KMS-11 (cell line): ENCODE measurements around the gene BLACAT1.
"Not testable (repeated sequence)": the region's sequence is repeated elsewhere in the genome, so short reads cannot be mapped to it uniquely, and the experiment has no call there.

Source experiments
- H2AFZ ChIP-seq: fragments of 200-600 bp; sonication (generic); 2 replicates; pipeline ENCODE4 v1.6.1; 2016; ENCODE audit warnings: antibody characterized with exemption, mixed run types, low read depth
- H3K27ac ChIP-seq: fragments of 200-600 bp; sonication (generic); 2 replicates; pipeline ENCODE4 v1.6.1; 2016; ENCODE audit warnings: mild to moderate bottlenecking, mixed run types
- H3K27me3 ChIP-seq: fragments of 200-600 bp; sonication (generic); 2 replicates; pipeline ENCODE4 v1.6.1; 2017; ENCODE audit warnings: mild to moderate bottlenecking, low read depth, mixed run types, moderate library complexity; ENCODE audit not compliant: insufficient read depth
- H3K36me3 ChIP-seq: fragments of 200-600 bp; sonication (generic); 2 replicates; pipeline ENCODE4 v1.6.1; 2017; ENCODE audit warnings: mild to moderate bottlenecking, mixed run types; ENCODE audit not compliant: insufficient read depth
- H3K4me1 ChIP-seq: fragments of 200-600 bp; sonication (generic); 2 replicates; pipeline ENCODE4 v1.6.1; 2016; ENCODE audit warnings: mild to moderate bottlenecking, low read depth, mixed run types; ENCODE audit not compliant: poor library complexity, severe bottlenecking
- H3K4me2 ChIP-seq: fragments of 200-600 bp; sonication (generic); 2 replicates; pipeline ENCODE4 v1.7.0; 2016; ENCODE audit warnings: mild to moderate bottlenecking, mixed run types
- H3K4me3 ChIP-seq: fragments of 200-600 bp; sonication (generic); IDR thresholded peaks from 2 replicates; pipeline ENCODE4 v1.6.1; 2017; ENCODE audit warnings: low read depth, low read length, mixed read lengths; ENCODE audit not compliant: insufficient read depth
- H3K79me2 ChIP-seq: fragments of 200-600 bp; sonication (generic); 2 replicates; pipeline ENCODE4 v1.6.1; 2016; ENCODE audit warnings: low read depth, mixed run types; ENCODE audit not compliant: insufficient read depth
- H3K9ac ChIP-seq: fragments of 200-600 bp; sonication (generic); 2 replicates; pipeline ENCODE4 v1.6.1; 2016; ENCODE audit warnings: mild to moderate bottlenecking, mixed run types
- H4K20me1 ChIP-seq: fragments of 200-600 bp; sonication (generic); 2 replicates; pipeline ENCODE4 v1.6.1; 2016; ENCODE audit warnings: mild to moderate bottlenecking, mixed run types; ENCODE audit not compliant: insufficient read depth
- CTCF ChIP-seq: fragments of 200-600 bp; sonication (generic); conservative IDR thresholded peaks from 2 replicates; pipeline ENCODE4 v1.6.1; 2017; ENCODE audit warnings: low read depth, mild to moderate bottlenecking, antibody characterized with exemption, low read length, moderate library complexity, mixed read lengths

BLACAT1 gene

GRCh38 chr1:205486258-205486657 lies 30.4 kb upstream of the BLACAT1 start:
- Histone ChIP-seq H3K4me2 (no peak overlapping the region), H3K4me3 (no peak overlapping the region), H3K9ac (no peak overlapping the region), H3K79me2 (no peaks in the 10 kb centered on the region), H4K20me1 (no peaks in the 10 kb centered on the region), H3K36me3 (no peaks in the 10 kb centered on the region), H3K27me3 (no peaks in the 10 kb centered on the region; the same call in 1 of the 2 replicates), H3K27ac (no peak overlapping the region), H2AFZ (no peak overlapping the region), H3K4me1 (peaks cover 28% of the 10 kb centered on the region)
- no peak for TF ChIP-seq CTCF

DNA sequence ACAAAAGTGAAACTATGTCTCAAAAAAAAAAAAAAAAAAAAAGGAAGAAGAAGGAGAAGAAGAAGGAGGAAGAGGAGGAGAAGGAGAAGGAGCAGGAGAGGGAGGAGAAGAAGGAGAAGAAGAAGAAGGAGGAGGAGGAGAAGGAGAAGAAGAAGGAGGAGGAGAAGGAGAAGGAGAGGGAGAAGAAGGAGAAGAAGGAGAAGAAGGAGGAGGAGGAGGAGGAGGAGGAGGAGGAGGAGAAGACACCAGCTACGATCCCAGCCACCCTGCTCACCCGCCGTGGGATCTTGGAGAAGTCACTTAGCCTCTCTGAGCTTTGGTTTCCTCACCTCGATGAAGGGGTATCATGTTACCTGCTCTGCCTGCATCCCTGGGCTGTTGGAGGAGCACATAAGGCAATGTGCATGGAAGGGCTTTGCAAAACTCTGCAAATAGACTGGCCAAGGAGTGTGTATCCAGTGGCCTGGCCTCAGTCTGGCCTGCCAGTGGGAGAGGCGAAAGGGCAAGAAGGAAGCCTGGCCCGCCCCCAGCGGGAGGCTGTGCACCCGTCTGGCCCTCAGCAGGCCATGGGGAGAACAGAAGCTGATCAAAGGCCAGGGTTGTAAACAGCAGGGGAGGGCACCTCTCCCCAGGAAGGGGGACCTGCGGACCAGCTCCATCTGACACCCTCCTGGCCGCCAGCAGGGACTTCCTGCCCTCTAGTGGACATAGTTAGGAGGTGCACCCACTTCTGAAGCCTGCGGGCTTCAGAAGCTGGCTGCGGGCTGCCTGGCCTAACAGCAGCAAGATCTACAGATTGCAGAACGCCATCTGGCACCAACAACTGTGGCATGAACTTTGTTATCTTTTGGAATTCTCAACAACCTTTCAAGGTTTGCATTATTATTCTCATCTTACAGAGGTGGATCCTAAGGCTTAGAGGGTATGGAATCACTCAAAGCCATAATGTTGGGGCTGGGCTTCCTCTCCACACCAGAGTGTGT lies 29.4 kb upstream of the BLACAT1 start:
- peak overlapping the region; percentile 34; the same call in 1 of the 2 replicates for H3K4me2 ChIP-seq
- no peak overlapping the region for H3K4me3 ChIP-seq
- no peaks in the 10 kb centered on the region for H3K27me3 ChIP-seq
- H4K20me1 ChIP-seq = no peaks in the 10 kb centered on the region
- H3K9ac ChIP-seq = no peak overlapping the region
- H3K27ac ChIP-seq = no peak overlapping the region
- H3K4me1 ChIP-seq = peaks cover 36% of the 10 kb centered on the region
- peak; percentile 98 for TF ChIP-seq CTCF
- H3K79me2 ChIP-seq = no peaks in the 10 kb centered on the region
- peak overlapping the region; percentile 27; the same call in 1 of the 2 replicates for H2AFZ ChIP-seq
- H3K36me3 ChIP-seq = no peaks in the 10 kb centered on the region

- Histone ChIP-seq H3K4me1 (peaks cover 54% of the 10 kb centered on the region), H3K36me3 (no peaks in the 10 kb centered on the region), H4K20me1 (no peaks in the 10 kb centered on the region), H3K4me3 (no peak overlapping the region), H3K27ac (no peak overlapping the region; the same call in 1 of the 2 replicates), H3K9ac (no peak overlapping the region), H3K27me3 (no peaks in the 10 kb centered on the region), H3K4me2 (no peak overlapping the region), H2AFZ (no peak overlapping the region), H3K79me2 (no peaks in the 10 kb centered on the region)
- no peak for TF ChIP-seq CTCF
Measured at GRCh38 chr1:205483372-205483771, 27.5 kb upstream of the BLACAT1 start.

DNA sequence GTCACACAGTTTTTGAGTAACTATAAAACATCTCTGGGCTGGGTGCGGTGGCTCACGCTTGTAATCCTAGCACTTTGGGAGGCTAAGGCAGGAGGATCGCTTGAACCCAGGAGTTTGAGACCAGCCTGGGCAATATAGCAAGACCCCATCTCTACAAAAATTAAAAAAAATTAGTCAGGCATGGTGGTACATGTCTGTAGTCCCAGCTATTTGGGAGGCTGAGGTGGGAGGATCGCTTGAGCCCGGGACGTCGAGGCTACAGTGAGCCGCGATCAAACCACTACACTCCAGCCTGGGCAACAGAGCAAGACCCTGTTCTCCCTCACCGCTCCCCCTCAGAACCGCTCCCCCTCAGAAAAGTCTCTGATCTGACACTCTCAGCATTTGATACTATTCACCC lies 26.7 kb upstream of the BLACAT1 start:
- H3K4me3 ChIP-seq, H3K36me3 ChIP-seq, H3K27me3 ChIP-seq, H2AFZ ChIP-seq, H4K20me1 ChIP-seq, H3K79me2 ChIP-seq, H3K9ac ChIP-seq, H3K4me2 ChIP-seq: not testable (repeated sequence)
- peak overlapping the region; percentile 84; the same call in 1 of the 2 replicates for H3K27ac ChIP-seq
- peaks cover 59% of the 10 kb centered on the region for H3K4me1 ChIP-seq

DNA sequence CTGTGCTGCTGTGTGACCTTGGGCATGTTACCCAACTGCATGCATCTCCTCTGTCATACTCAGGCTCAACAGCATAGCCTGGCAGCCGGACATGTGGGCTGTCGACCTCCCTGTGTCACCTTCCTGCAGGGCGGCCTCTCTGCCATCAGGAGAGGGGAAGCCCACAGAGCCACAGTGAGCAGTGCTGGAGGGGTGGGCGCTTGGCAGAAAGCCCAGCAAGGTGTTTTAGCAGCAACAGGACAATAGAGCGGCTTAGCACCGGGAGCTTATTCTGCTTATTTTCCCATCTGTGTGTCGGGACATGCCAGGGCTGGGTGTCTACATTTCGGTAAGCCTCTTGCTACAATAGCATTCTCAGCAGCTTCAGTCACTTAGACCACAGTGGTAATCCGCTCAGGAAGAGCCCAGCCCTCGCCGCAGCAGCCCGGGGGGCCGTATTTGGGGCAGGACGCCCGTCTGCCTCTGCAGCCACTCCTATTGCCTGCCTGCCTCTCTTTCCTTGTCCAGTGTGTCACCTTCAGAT lies 25.8 kb upstream of the BLACAT1 start:
- no peaks in the 10 kb centered on the region for H3K27me3 ChIP-seq
- H3K4me3 ChIP-seq = no peak overlapping the region
- H4K20me1 ChIP-seq = no peaks in the 10 kb centered on the region
- H3K79me2 ChIP-seq = no peaks in the 10 kb centered on the region
- peak overlapping the region; percentile 50; the same call in 1 of the 2 replicates for H3K9ac ChIP-seq
- peak overlapping the region; percentile 84 for H3K27ac ChIP-seq
- peak overlapping the region; percentile 74; the same call in 1 of the 2 replicates for H2AFZ ChIP-seq
- H3K4me1 ChIP-seq = peaks cover 59% of the 10 kb centered on the region
- no peaks in the 10 kb centered on the region for H3K36me3 ChIP-seq
- no peak for TF ChIP-seq CTCF
- peak overlapping the region; percentile 80 for H3K4me2 ChIP-seq
